Fibroblast of skin of left quadriceps (primary cell): ENCODE results near the gene CDCA4.

Experiments
- DNase-seq, 2 experiments: peaks; one replicate each; pipeline ENCODE4 v3.0.0-alpha.2; 2013; ENCODE audit warnings: low read depth in 2 of 2

The CDCA4 gene

GRCh38 chr14:104989236-104989950 lies 31.5 kb downstream of the CDCA4 start:
- DNase-seq, result no peak

- DNase-seq, result no peak
These were observed 34.3 kb downstream of the CDCA4 start for GRCh38 chr14:104986487-104987164.

GRCh38 chr14:104985675-104986486 lies 35.0 kb downstream of the CDCA4 start, which contains the start of gene CLBA1:
Gene CLBA1 (plus strand): TSS chr14:104985788. CDS start chr14:104986432, 644 bp downstream.
- DNase-seq, result peak; percentile 76 to 77

- DNase-seq, result no peak
These were observed 36.6 kb downstream of the CDCA4 start for GRCh38 chr14:104984056-104984894.

- DNase-seq, result no peak
These were observed 37.6 kb downstream of the CDCA4 start for GRCh38 chr14:104983231-104983721.

- DNase-seq, result no peak
These were observed 38.2 kb downstream of the CDCA4 start for GRCh38 chr14:104982548-104983230.

- DNase-seq, result no peak
These were observed 39.0 kb downstream of the CDCA4 start for GRCh38 chr14:104981699-104982541.

- DNase-seq, result no peak
These were observed 40.0 kb downstream of the CDCA4 start for GRCh38 chr14:104980611-104981531.

- no peak for DNase-seq
These were observed 40.9 kb downstream of the CDCA4 start for GRCh38 chr14:104979758-104980610.

GRCh38 chr14:104978746-104979691 lies 41.9 kb downstream of the CDCA4 start:
- DNase-seq, result no peak

GRCh38 chr14:104977681-104978653 lies 42.9 kb downstream of the CDCA4 start, which contains the start of gene AHNAK2:
Gene AHNAK2 (minus strand): TSS chr14:104978374. CDS start chr14:104978237, 137 bp downstream.
- peak in 1 of 2 experiments; percentile 30 for DNase-seq

- DNase-seq, result no peak
These were observed 43.7 kb downstream of the CDCA4 start for GRCh38 chr14:104977008-104977680.

GRCh38 chr14:104976198-104977007 lies 44.5 kb downstream of the CDCA4 start:
- DNase-seq, result no peak
